Type B pancreatic cell (in vitro differentiated cells): ENCODE measurements around the gene ABAT. TPM values are rescaled to one million over a fixed set of nuclear protein-coding genes. Genes with fewer than 3 reads are reported as not detected.

Source experiments
- DNase-seq: peaks from one replicate; pipeline ENCODE4 v3.0.0; 2021; ENCODE audit warnings: mixed read lengths; ENCODE audit not compliant: unreplicated experiment; ENCODE audit errors: extremely low spot score
- H3K27ac Mint-ChIP-seq: 2 replicates; pipeline ENCODE4 v1.8.0; 2021; ENCODE audit warnings: mild to moderate bottlenecking, mixed read lengths
- H3K27me3 Mint-ChIP-seq: 2 replicates; pipeline ENCODE4 v1.8.0; 2021; ENCODE audit warnings: mixed read lengths
- H3K36me3 Mint-ChIP-seq: 2 replicates; pipeline ENCODE4 v1.8.0; 2021; ENCODE audit warnings: mixed read lengths
- H3K4me1 Mint-ChIP-seq: one replicate; pipeline ENCODE4 v1.8.0; 2021; ENCODE audit warnings: mixed read lengths; ENCODE audit not compliant: unreplicated experiment
- H3K4me3 Mint-ChIP-seq: 2 replicates; pipeline ENCODE4 v1.8.0; 2021; ENCODE audit warnings: mild to moderate bottlenecking, mixed read lengths
- H3K9me3 Mint-ChIP-seq: 2 replicates; pipeline ENCODE4 v1.8.0; 2021; ENCODE audit warnings: mixed read lengths
- total RNA-seq: library from RNA; stranded (reverse); gene quantifications from 2 replicates; pipeline ENCODE4 v1.2.1, GENCODE V29; 2021; ENCODE audit warnings: low replicate concordance
- TF ChIP-seq, protein P1 (sequence below): fragments of 200-600 bp; sonication (generic); conservative IDR thresholded peaks from 2 replicates; pipeline ENCODE4 v1.5.0; 2021; ENCODE audit warnings: antibody characterized with exemption, mild to moderate bottlenecking

Gene ABAT
- total RNA-seq, 1 donor from 2014 or later, result 32.1 TPM

- Mint-ChIP-seq H3K27ac (peak overlapping the region; percentile 70), H3K36me3 (peaks cover 21% of the 10 kb centered on the region), H3K9me3 (no peaks in the 10 kb centered on the region), H3K4me1 (no peaks in the 10 kb centered on the region), H3K27me3 (no peaks in the 10 kb centered on the region), H3K4me3 (no peak overlapping the region)
- TF ChIP-seq, protein P1, sequence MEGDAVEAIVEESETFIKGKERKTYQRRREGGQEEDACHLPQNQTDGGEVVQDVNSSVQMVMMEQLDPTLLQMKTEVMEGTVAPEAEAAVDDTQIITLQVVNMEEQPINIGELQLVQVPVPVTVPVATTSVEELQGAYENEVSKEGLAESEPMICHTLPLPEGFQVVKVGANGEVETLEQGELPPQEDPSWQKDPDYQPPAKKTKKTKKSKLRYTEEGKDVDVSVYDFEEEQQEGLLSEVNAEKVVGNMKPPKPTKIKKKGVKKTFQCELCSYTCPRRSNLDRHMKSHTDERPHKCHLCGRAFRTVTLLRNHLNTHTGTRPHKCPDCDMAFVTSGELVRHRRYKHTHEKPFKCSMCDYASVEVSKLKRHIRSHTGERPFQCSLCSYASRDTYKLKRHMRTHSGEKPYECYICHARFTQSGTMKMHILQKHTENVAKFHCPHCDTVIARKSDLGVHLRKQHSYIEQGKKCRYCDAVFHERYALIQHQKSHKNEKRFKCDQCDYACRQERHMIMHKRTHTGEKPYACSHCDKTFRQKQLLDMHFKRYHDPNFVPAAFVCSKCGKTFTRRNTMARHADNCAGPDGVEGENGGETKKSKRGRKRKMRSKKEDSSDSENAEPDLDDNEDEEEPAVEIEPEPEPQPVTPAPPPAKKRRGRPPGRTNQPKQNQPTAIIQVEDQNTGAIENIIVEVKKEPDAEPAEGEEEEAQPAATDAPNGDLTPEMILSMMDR, result no peak
- DNase-seq, result no peak
Observed at GRCh38 chr16:8630255-8630953, 44.0 kb upstream of the ABAT start.

GRCh38 chr16:8631373-8631772, 43.0 kb upstream of the ABAT start:
- Mint-ChIP-seq H3K4me3 (no peak overlapping the region), H3K27me3 (no peaks in the 10 kb centered on the region), H3K27ac (no peak overlapping the region), H3K36me3 (peaks cover 22% of the 10 kb centered on the region), H3K4me1 (no peaks in the 10 kb centered on the region), H3K9me3 (no peaks in the 10 kb centered on the region)
- DNase-seq, result no peak
- TF ChIP-seq, protein P1, result no peak

DNA sequence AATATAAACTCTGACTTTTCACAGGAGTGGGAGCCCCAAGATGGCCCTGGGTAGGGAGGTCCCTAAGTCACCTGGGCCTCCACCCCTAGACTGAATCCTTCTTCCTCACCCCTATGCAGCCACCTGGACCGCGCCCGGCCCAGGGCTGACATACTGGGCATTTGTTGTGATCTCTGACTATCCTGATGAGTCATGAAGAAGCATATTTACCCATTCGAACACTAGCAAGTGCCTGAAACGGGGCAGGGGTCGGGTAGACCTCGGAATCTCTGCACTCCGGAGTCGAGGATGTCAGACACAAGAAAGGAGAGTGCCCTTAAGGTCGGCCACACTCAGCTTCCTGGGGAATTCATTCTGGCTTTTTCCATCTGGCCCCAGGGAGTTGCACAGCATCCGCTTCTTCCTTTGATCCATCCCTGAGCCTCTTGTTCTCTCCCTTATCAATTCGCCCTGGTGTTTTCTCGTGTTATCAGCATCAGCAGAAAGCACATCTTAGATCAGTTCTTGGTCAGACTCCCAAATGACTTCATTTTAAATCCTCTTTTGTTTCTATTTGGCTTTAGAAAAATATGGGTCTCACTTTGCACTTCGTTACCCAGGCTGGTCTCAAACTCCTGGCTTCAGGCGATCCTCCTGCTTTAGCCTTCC, 42.5 kb upstream of the ABAT start:
- H3K36me3 Mint-ChIP-seq, result peaks cover 24% of the 10 kb centered on the region
- H3K4me1 Mint-ChIP-seq, result no peaks in the 10 kb centered on the region
- H3K27me3 Mint-ChIP-seq, result no peaks in the 10 kb centered on the region
- no peak overlapping the region for H3K27ac Mint-ChIP-seq
- no peaks in the 10 kb centered on the region for H3K9me3 Mint-ChIP-seq
- no peak for DNase-seq
- TF ChIP-seq, protein P1, result no peak
- no peak overlapping the region for H3K4me3 Mint-ChIP-seq

- TF ChIP-seq, protein P1, result no peak
- Mint-ChIP-seq H3K27ac (no peak overlapping the region), H3K4me3 (no peak overlapping the region), H3K9me3 (no peaks in the 10 kb centered on the region), H3K4me1 (no peaks in the 10 kb centered on the region), H3K36me3 (peaks cover 18% of the 10 kb centered on the region), H3K27me3 (no peaks in the 10 kb centered on the region)
- no peak for DNase-seq
Observed at GRCh38 chr16:8632675-8633182, 41.7 kb upstream of the ABAT start.

DNA sequence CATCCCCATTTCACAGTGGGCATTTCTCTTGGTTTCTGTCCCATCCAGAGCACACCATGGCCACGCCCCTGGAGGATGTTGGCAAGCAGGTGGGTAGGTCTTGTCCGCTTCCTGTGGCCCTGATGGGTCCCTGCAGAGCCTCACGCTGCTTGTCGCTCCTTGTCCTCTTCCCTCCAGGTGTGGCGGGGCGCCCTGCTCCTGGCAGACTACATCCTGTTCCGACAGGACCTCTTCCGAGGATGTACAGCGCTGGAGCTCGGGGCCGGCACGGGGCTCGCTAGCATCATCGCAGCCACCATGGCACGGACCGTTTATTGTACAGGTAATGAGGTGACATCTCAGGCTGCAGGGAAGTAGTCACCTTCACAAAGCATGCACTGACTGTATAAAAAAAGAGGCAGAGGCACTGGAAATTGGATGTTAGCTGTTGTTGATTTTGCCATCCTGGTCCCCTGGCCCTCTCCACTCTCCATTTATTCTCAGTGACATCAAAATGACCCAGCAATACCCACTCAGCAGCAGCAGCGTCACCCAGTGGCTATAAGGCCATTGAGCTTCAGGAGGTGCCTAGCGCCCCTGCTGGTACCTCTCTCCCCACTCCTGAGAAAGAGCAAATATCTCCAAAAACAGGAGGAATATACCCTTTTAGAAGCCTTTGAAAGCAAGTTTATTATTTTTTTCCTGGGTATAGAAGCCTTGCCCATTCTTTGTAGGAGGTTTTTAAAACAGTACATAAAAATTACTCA, 39.3 kb upstream of the ABAT start:
- H3K4me1 Mint-ChIP-seq, result no peaks in the 10 kb centered on the region
- H3K27me3 Mint-ChIP-seq, result no peaks in the 10 kb centered on the region
- no peaks in the 10 kb centered on the region for H3K9me3 Mint-ChIP-seq
- no peak overlapping the region for H3K4me3 Mint-ChIP-seq
- DNase-seq, result no peak
- peaks cover 9% of the 10 kb centered on the region for H3K36me3 Mint-ChIP-seq
- TF ChIP-seq, protein P1, result peak; percentile 78
- H3K27ac Mint-ChIP-seq, result no peak overlapping the region
